Esophagus muscularis mucosa (tissue), 3 donors: ENCODE measurements around the gene AZU1.

ENCODE experiments used
- CTCF ChIP-seq, 3 experiments: fragments of 200-600 bp in 2 of 3; fragments of 450-650 bp in 1 of 3; sonication (generic) in 2 of 3; IDR thresholded peaks; one replicate each; pipeline ENCODE4 v1.5.1; 2017 to 2019; ENCODE audit warnings: antibody characterized with exemption in 3 of 3, mild to moderate bottlenecking in 2 of 3, moderate library complexity in 1 of 3
- POLR2A ChIP-seq: fragments of 450-650 bp; IDR thresholded peaks from one replicate; pipeline ENCODE4 v1.6.1; 2017; ENCODE audit warnings: antibody characterized with exemption, moderate library complexity, mild to moderate bottlenecking, low read depth
- POLR2AphosphoS5 ChIP-seq, 2 donors: sonication (generic); formaldehyde crosslinking; IDR thresholded peaks; one replicate each; pipeline ENCODE4 v1.6.1; 2017; ENCODE audit warnings: antibody characterized with exemption in 2 of 2

DNA sequence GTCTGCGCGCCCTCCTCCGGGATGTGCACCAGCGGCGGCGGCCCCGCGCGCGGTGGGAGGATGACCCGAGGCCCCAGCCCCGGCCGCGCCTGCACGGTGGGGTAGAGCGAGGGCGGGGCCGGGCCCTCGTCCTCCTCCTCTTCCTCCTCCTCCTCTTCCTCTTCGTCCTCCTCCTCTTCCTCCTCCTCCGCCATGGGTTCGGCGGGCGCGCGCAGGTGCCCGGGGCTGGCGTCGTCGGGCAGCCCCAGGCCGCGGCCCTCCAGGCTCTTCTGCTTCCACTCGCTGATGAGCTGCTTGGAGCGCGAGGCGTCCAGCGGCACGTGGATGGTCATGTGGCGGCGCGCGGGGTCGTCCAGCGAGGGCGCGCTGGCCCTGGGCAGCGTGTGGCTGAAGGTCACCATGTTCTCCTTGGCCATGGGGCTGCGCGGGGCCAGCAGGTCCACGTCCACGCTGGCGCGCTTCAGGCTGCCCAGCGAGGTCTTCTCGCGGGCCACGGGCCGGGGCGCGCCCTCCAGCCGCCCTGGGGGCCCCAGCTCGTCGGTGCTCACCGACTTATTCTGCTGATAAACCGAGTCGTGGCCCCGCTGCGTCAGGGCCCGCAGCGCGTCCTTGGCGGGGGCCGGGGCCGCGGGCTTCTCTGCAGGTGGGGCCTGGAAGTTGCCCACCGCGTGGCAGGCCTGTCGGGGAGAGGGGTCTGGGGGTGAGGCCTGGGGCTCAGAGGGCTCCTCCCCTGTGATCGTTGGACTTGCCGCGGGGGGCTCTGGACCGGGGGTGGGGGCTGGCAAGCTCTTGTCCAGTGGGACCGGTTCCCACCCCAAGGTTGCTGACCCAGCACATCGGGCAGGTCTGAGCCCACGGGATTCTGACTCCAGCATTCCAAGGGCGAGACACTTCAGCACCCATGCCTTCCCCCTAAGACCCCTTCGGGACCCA lies 14.2 kb upstream of the AZU1 start:
- TF ChIP-seq CTCF (IDR thresholded peaks at IDR 0.05) (no peak), POLR2A (no peak), POLR2AphosphoS5 (IDR thresholded peaks at IDR 0.05) (no peak)
